Measurements from ENCODE around the gene CLN3.

Gene CLN3
- long read RNA-seq, transcript CLN3-238 (17 exons, 3,867 nt): minor isoform, 23 of 257 reads
- long read RNA-seq, transcript CLN3-205 (15 exons, 1,876 nt): minor isoform, 81 of 257 reads
- long read RNA-seq, transcript CLN3-244 (16 exons, 3,832 nt): major isoform, 104 of 257 reads
- long read RNA-seq, partial matches to known transcripts: 15 of 257 reads
- long read RNA-seq, other reads (novel, unspliced or antisense): 25 of 257 reads

- H3K4me3 ChIP-seq (replicated peaks; ENCODE audit: insufficient read depth, low read length): peak within 1 kb of the TSS; percentile 81
- peak within 1 kb of the TSS; percentile 99 for H3K27ac ChIP-seq (replicated peaks)
- DNase-seq (ENCODE audit: low read depth in 1 of 2, low spot score in 1 of 2): peak; percentile 97 to 98
- H3K27me3 ChIP-seq (ENCODE audit: insufficient read depth, poor library complexity, severe bottlenecking): no peaks in the 10 kb centered on the region
- peak; percentile 19 for TF ChIP-seq REST (IDR thresholded peaks at IDR 0.05; ENCODE audit: insufficient replicate concordance, low read depth)
- no peak for TF ChIP-seq POLR2AphosphoS5 (IDR thresholded peaks at IDR 0.05; ENCODE audit: low read depth)
These were observed at the start of gene CLN3 for GRCh38 chr16:28491970-28492474. Gene CLN3 (minus strand): TSS chr16:28492074. CDS start chr16:28491759, 315 bp downstream.

- TF ChIP-seq REST (IDR thresholded peaks at IDR 0.05; ENCODE audit: insufficient replicate concordance, low read depth) (no peak), SPI1 (IDR thresholded peaks at IDR 0.05; ENCODE audit: borderline replicate concordance, low read depth) (no peak), GABPA (IDR thresholded peaks at IDR 0.05; ENCODE audit: low read depth) (no peak), CTCF (IDR thresholded peaks at IDR 0.05; ENCODE audit: insufficient read depth, low read length) (no peak)
These were observed 48.5 kb upstream of the CLN3 start for GRCh38 chr16:28540346-28540745.

GRCh38 chr16:28538733-28539596 lies 47.1 kb upstream of the CLN3 start, which contains the start of gene NUPR1:
Gene NUPR1 (minus strand): TSS chr16:28538974. CDS start chr16:28538907, 67 bp downstream.
- H3K27ac ChIP-seq (replicated peaks): no peak within 1 kb of the TSS
- TF ChIP-seq GABPA (IDR thresholded peaks at IDR 0.05; ENCODE audit: low read depth) (no peak), REST (IDR thresholded peaks at IDR 0.05; ENCODE audit: insufficient replicate concordance, low read depth) (no peak), POLR2AphosphoS5 (IDR thresholded peaks at IDR 0.05; ENCODE audit: low read depth) (no peak), SPI1 (IDR thresholded peaks at IDR 0.05; ENCODE audit: borderline replicate concordance, low read depth) (no peak), CTCF (IDR thresholded peaks at IDR 0.05; ENCODE audit: insufficient read depth, low read length) (no peak)
- H3K27me3 ChIP-seq (ENCODE audit: insufficient read depth, poor library complexity, severe bottlenecking): no peaks in the 10 kb centered on the region
- no peak within 1 kb of the TSS for H3K4me3 ChIP-seq (replicated peaks; ENCODE audit: insufficient read depth, low read length)
- DNase-seq (ENCODE audit: low read depth in 1 of 2, low spot score in 1 of 2): no peak

More at GRCh38 chr16:28540346-28540745, 48.5 kb upstream of the CLN3 start:
- Histone ChIP-seq H3K4me3 (replicated peaks; ENCODE audit: insufficient read depth, low read length) (no peak overlapping the region), H3K27ac (replicated peaks) (no peak overlapping the region), H3K27me3 (ENCODE audit: insufficient read depth, poor library complexity, severe bottlenecking) (no peaks in the 10 kb centered on the region)
- DNase-seq (ENCODE audit: low read depth in 1 of 2, low spot score in 1 of 2): no peak

All from HL-60 (cell line).